RKO (cell line): ENCODE measurements around the gene KRT33A.
"Not testable (repeated sequence)": the region's sequence is repeated elsewhere in the genome, so short reads cannot be mapped to it uniquely, and the experiment has no call there.

ENCODE experiments used
- DNase-seq: peaks from one replicate; pipeline ENCODE4 v3.0.0-alpha.2; 2016; ENCODE audit warnings: low spot score

KRT33A gene

GRCh38 chr17:41363881-41364280 is 13.3 kb upstream of the KRT33A start:
- no peak for DNase-seq

GRCh38 chr17:41360296-41360995 is 9.8 kb upstream of the KRT33A start:
- DNase-seq: no peak

GRCh38 chr17:41354536-41354935 is 3.9 kb upstream of the KRT33A start:
- no peak for DNase-seq

- no peak for DNase-seq
These were observed 2.2 kb upstream of the KRT33A start for GRCh38 chr17:41352597-41353366.

- no peak for DNase-seq
These were observed 549 bp upstream of the KRT33A start for GRCh38 chr17:41351177-41351576.

- DNase-seq: no peak
These were observed 2.5 kb downstream of the KRT33A start for GRCh38 chr17:41347869-41348760.

GRCh38 chr17:41346421-41346820 is 4.2 kb downstream of the KRT33A start:
- not testable (repeated sequence) for DNase-seq

- no peak for DNase-seq
These were observed 4.6 kb downstream of the KRT33A start for GRCh38 chr17:41345992-41346391.

- DNase-seq: no peak
These were observed 7.6 kb downstream of the KRT33A start for GRCh38 chr17:41343029-41343428.

GRCh38 chr17:41340934-41341861 is 9.4 kb downstream of the KRT33A start:
- no peak for DNase-seq

GRCh38 chr17:41340494-41340893 is 10.1 kb downstream of the KRT33A start:
- DNase-seq: no peak

GRCh38 chr17:41339571-41340172 is 11.0 kb downstream of the KRT33A start:
- no peak for DNase-seq

GRCh38 chr17:41338961-41339485 is 11.6 kb downstream of the KRT33A start:
- no peak for DNase-seq

- no peak for DNase-seq
These were observed 14.9 kb downstream of the KRT33A start for GRCh38 chr17:41335747-41336146.

- DNase-seq: no peak
These were observed 16.0 kb downstream of the KRT33A start for GRCh38 chr17:41334385-41335305.

GRCh38 chr17:41333836-41334235 is 16.8 kb downstream of the KRT33A start:
- DNase-seq: no peak

GRCh38 chr17:41333098-41333497 is 17.5 kb downstream of the KRT33A start:
- DNase-seq: no peak

- DNase-seq: no peak
These were observed 18.4 kb downstream of the KRT33A start for GRCh38 chr17:41332239-41332638.

GRCh38 chr17:41331606-41332005 is 19.0 kb downstream of the KRT33A start:
- no peak for DNase-seq
